ENCODE data around the gene ADK.
"Not testable (repeated sequence)": the region's sequence is repeated elsewhere in the genome, so short reads cannot be mapped to it uniquely, and the experiment has no call there.

ADK gene

GRCh38 chr10:74436523-74437170 lies 285.6 kb downstream of the ADK start:
- H3K27ac ChIP-seq: no peak overlapping the region
- TF ChIP-seq ZFX (IDR thresholded peaks at IDR 0.05) (no peak), CTCF (conservative IDR thresholded peaks at IDR 0.05) (no peak)

- H3K27ac ChIP-seq: no peak overlapping the region
- TF ChIP-seq ZFX (IDR thresholded peaks at IDR 0.05) (no peak), CTCF (conservative IDR thresholded peaks at IDR 0.05) (no peak)
Observed at GRCh38 chr10:74437822-74438221, 286.8 kb downstream of the ADK start.

- no peak for TF ChIP-seq CTCF (conservative IDR thresholded peaks at IDR 0.05)
- TF ChIP-seq ZFX (IDR thresholded peaks at IDR 0.05): no peak
- no peak overlapping the region for H3K27ac ChIP-seq
Observed at GRCh38 chr10:74439213-74439612, 288.2 kb downstream of the ADK start.

- TF ChIP-seq CTCF (conservative IDR thresholded peaks at IDR 0.05) (no peak), ZFX (IDR thresholded peaks at IDR 0.05) (no peak)
- H3K27ac ChIP-seq: no peak overlapping the region
Observed at GRCh38 chr10:74445493-74445892, 294.5 kb downstream of the ADK start.

DNA sequence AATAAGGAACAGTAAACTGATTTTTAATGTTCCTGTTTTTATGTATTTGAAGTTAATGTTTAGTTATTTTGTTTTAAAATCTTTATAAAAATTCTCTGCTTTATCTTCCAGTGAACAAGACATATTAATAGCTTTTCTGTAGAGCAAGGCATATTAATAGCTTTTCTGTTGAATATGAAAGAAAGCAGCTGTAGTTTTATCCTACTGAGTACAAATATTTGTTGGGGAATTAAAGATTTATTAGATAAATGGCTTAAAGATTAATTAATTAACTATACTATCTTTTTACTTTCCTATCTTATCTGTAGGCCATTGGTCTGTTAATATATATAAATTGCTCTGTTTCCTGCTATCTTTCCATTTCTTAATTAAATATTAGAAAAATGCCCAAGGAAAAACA lies 299.6 kb downstream of the ADK start:
- TF ChIP-seq CTCF (conservative IDR thresholded peaks at IDR 0.05) (no peak), ZFX (IDR thresholded peaks at IDR 0.05) (no peak)
- no peak overlapping the region for H3K27ac ChIP-seq

GRCh38 chr10:74451127-74451829 lies 300.3 kb downstream of the ADK start:
- no peak overlapping the region for H3K27ac ChIP-seq
- no peak for TF ChIP-seq CTCF (conservative IDR thresholded peaks at IDR 0.05)
- TF ChIP-seq ZFX (IDR thresholded peaks at IDR 0.05): no peak

- H3K27ac ChIP-seq: no peak overlapping the region
- TF ChIP-seq ZFX (IDR thresholded peaks at IDR 0.05) (no peak), CTCF (conservative IDR thresholded peaks at IDR 0.05) (no peak)
Observed at GRCh38 chr10:74453169-74453568, 302.1 kb downstream of the ADK start.

- not testable (repeated sequence) for H3K27ac ChIP-seq
Observed at GRCh38 chr10:74457478-74457877, 306.5 kb downstream of the ADK start.
